Measurements from ENCODE around the gene ATAD2B.

GRCh38 chr2:23850564-23851256 is 76.2 kb downstream of the ATAD2B start:
- TF ChIP-seq EZH2 (IDR thresholded peaks at IDR 0.05; ENCODE audit: insufficient read depth, poor library complexity, severe bottlenecking) (no peak), EZH2phosphoT487 (IDR thresholded peaks at IDR 0.05; ENCODE audit: insufficient read depth, low read depth) (no peak)
